PC-3 (cell line): ENCODE measurements around the gene NUTM2B. TPM values are rescaled to one million over a fixed set of nuclear protein-coding genes. Genes with fewer than 3 reads are reported as not detected.
A peak's percentile ranks its signal among the peaks of the same experiment; 100 is the strongest.
"Not testable (repeated sequence)": the region's sequence is repeated elsewhere in the genome, so short reads cannot be mapped to it uniquely, and the experiment has no call there.

Experiments
- ATAC-seq: fragments of 200-7000 bp; cut with Tn5 transposase; 2 replicates; pipeline ENCODE4 v1.9.1; 2020; ENCODE audit warnings: mild to moderate bottlenecking, moderate library complexity
- BruUV-seq: library from RNA; stranded (reverse); fragments of 400-500 nt; replicated peaks from 2 replicates; lab custom pipeline; 2021; lab: Mats Ljungman, UMichigan
- CTCF ChIA-PET: fragments of 300-600 bp; sonication (Branson Sonifier 250); formaldehyde crosslinking; loops from one replicate; lab custom pipeline; 2022; ENCODE audit warnings: antibody characterized with exemption; lab: Charles Lee
- POLR2A ChIA-PET: fragments of 300-600 bp; sonication (Branson Sonifier 250); formaldehyde crosslinking; loops from one replicate; lab custom pipeline; 2022; ENCODE audit warnings: antibody characterized with exemption; ENCODE audit not compliant: unreplicated experiment; lab: Charles Lee
- DNase-seq: peaks from one replicate; pipeline ENCODE4 v3.0.0-alpha.2; 2015
- H2AFZ ChIP-seq: fragments of 300-600 bp; sonication (generic); 2 replicates; pipeline ENCODE4 v1.6.0; 2016; ENCODE audit warnings: antibody characterized with exemption, low read length
- H3F3A ChIP-seq: fragments of 300-600 bp; sonication (generic); one replicate; pipeline ENCODE4 v1.6.0; 2017; ENCODE audit warnings: antibody characterized with exemption, low read length, control low read depth, mild to moderate bottlenecking; ENCODE audit not compliant: unreplicated experiment
- H3K27ac ChIP-seq: fragments of 300-600 bp; sonication (generic); 2 replicates; pipeline ENCODE4 v1.5.1; 2016; ENCODE audit warnings: mild to moderate bottlenecking, low read length
- H3K27me3 ChIP-seq: fragments of 300-600 bp; sonication (generic); 2 replicates; pipeline ENCODE4 v1.6.1; 2016; ENCODE audit warnings: low read length, mixed read lengths
- H3K36me3 ChIP-seq: fragments of 300-600 bp; sonication (generic); 2 replicates; pipeline ENCODE4 v1.6.1; 2016; ENCODE audit warnings: low read depth, mixed run types, low read length, mixed read lengths
- H3K4me1 ChIP-seq: fragments of 300-600 bp; sonication (generic); 2 replicates; pipeline ENCODE4 v1.5.1; 2016; ENCODE audit warnings: low read length; ENCODE audit not compliant: insufficient read depth
- H3K4me2 ChIP-seq: fragments of 300-600 bp; sonication (generic); 2 replicates; pipeline ENCODE4 v1.6.0; 2016; ENCODE audit warnings: low read length
- H3K4me3 ChIP-seq: fragments of 300-600 bp; sonication (generic); 2 replicates; pipeline ENCODE4 v1.5.1; 2016; ENCODE audit warnings: mild to moderate bottlenecking, low read length, mixed read lengths
- H3K79me2 ChIP-seq: fragments of 300-600 bp; sonication (generic); 2 replicates; pipeline ENCODE4 v1.6.1; 2017; ENCODE audit warnings: low read length, mixed read lengths
- H3K9ac ChIP-seq: fragments of 300-600 bp; sonication (generic); 2 replicates; pipeline ENCODE4 v1.6.0; 2016; ENCODE audit warnings: mild to moderate bottlenecking, low read length
- H3K9me2 ChIP-seq: fragments of 300-600 bp; sonication (generic); replicated peaks from 2 replicates; pipeline ENCODE4 v1.6.1; 2016; ENCODE audit warnings: mixed run types, low read length, mixed read lengths
- H3K9me3 ChIP-seq: fragments of 300-600 bp; sonication (generic); 2 replicates; pipeline ENCODE4 v1.6.1; 2016; ENCODE audit warnings: low read length, mixed read lengths
- H4K20me1 ChIP-seq: fragments of 300-600 bp; sonication (generic); 2 replicates; pipeline ENCODE4 v1.6.1; 2016; ENCODE audit warnings: low read length, mixed read lengths
- intact Hi-C: fragments of 100-400 bp; cut with micrococcal nuclease; formaldehyde crosslinking; loops from 2 replicates; pipeline ENCODE4 v1.9.0; 2023
- total RNA-seq: library from RNA; depleted of rRNA; stranded (reverse); fragments of >200 nt; gene quantifications from 2 replicates; pipeline ENCODE4 v1.2.3, GENCODE V29; 2014

The NUTM2B gene
- total RNA-seq, 1 experiment from 2014 or later, result 0.84 TPM

DNA sequence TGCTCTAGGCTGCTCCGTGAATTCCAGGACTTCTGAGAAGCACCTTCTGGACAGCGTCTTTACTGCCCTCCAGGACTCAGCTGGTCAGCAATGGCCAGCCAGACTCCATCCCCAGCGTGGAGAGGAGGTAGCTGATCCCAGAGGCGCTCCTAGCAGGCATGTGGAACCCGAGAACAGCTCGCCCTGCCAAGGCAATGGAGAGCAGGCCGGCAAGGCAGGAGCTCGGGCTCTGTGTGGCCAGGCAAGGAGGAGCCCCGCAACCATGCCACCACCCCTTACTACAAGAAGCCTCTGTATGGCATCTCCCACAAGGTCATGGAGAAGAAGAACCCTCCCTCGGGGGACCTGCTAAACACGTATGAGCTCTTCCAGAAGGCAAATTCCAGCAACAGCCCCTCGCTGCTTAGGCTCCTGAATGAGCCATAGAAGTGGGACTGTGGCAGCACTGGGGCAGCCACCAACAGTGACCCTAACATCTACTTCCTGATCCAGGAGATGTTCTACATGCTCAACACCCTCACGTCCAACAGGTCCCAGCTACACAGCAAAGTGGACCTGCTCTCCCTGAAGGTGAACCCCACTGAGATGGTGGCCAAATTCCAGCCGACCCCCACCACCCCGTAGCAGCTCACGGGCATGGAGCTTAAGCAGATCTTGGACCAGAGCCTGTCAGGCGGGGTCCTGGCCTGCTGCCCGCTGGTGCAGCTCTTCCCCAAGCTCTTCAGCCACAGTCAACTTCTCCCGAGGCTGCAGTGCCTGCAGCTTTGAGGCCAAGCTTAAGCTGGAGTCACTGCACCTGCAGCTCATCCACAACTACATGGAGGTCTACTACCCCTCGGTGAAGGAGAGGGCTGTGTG is 19.8 kb upstream of the NUTM2B start:
- BruUV-seq, H3K9ac ChIP-seq, H3K4me2 ChIP-seq, H3K27me3 ChIP-seq, H3K9me2 ChIP-seq, DNase-seq, H2AFZ ChIP-seq, H3K4me3 ChIP-seq, POLR2A ChIA-PET, H4K20me1 ChIP-seq, CTCF ChIA-PET, H3F3A ChIP-seq, intact Hi-C loops, H3K79me2 ChIP-seq, H3K4me1 ChIP-seq, ATAC-seq, H3K9me3 ChIP-seq, H3K27ac ChIP-seq, H3K36me3 ChIP-seq: not testable (repeated sequence)

DNA sequence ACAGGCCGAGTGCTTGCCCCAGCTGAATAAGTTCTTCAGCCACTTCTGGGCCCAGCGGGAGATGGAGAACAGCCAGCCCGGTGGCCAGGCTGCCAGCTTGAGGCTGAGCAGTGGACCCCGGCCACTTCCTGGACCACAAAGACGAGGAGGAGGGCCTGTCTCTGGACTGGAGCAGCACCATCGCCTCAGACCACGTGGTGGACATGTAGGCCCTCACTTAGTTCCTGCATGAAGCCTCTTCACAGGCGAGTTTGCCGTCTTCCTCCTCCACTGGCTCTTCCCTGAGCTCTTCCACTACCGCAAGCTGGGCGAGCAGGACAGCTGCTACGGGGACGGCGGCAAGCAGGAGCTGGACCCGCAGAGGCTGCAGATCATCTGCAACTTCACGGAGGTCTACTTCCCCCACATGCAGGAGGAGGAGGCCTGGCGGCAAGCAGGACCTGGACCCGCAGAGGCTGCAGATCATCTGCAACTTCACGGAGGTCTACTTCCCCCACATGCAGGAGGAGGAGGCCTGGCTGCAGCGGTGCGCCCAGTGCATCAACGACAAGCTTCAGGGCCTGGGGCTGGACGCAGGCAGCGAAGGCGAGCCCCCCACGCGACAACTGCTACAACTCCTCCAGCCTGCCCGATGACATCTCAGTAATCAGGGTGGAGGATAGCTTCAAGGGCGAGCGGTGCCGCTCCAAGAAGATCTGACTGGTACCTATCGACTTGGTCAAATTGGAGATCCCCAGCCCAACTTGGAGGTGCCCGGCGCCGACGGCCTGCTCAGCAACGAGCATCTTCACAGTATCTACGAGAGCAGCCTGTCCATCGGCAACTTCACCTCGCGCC is 18.9 kb upstream of the NUTM2B start:
- H3K27me3 ChIP-seq, H2AFZ ChIP-seq, H3K36me3 ChIP-seq, ATAC-seq, H3F3A ChIP-seq, DNase-seq, H4K20me1 ChIP-seq, H3K4me3 ChIP-seq, BruUV-seq, POLR2A ChIA-PET, intact Hi-C loops, CTCF ChIA-PET, H3K9me2 ChIP-seq, H3K9me3 ChIP-seq, H3K9ac ChIP-seq, H3K4me1 ChIP-seq, H3K4me2 ChIP-seq, H3K79me2 ChIP-seq, H3K27ac ChIP-seq: not testable (repeated sequence)

GRCh38 chr10:79685044-79685685 is 17.9 kb upstream of the NUTM2B start:
- H3K4me2 ChIP-seq, H3K9ac ChIP-seq, POLR2A ChIA-PET, H3K9me2 ChIP-seq, H3F3A ChIP-seq, H3K36me3 ChIP-seq, H3K4me3 ChIP-seq, H3K9me3 ChIP-seq, H2AFZ ChIP-seq, H4K20me1 ChIP-seq, intact Hi-C loops, CTCF ChIA-PET, H3K27ac ChIP-seq, H3K79me2 ChIP-seq, BruUV-seq, H3K4me1 ChIP-seq, H3K27me3 ChIP-seq: not testable (repeated sequence)
- peak; percentile 81 for DNase-seq
- peak; percentile 100 for ATAC-seq

GRCh38 chr10:79686595-79686994 is 16.4 kb upstream of the NUTM2B start:
- intact Hi-C loops, result not testable (repeated sequence)

GRCh38 chr10:79687406-79688150 is 15.4 kb upstream of the NUTM2B start:
- intact Hi-C loops, BruUV-seq, H3K27me3 ChIP-seq, POLR2A ChIA-PET, DNase-seq, H3K79me2 ChIP-seq, CTCF ChIA-PET, H3K27ac ChIP-seq, H3K4me1 ChIP-seq, H3K4me2 ChIP-seq, H3K36me3 ChIP-seq, H3K9me3 ChIP-seq, H3F3A ChIP-seq, H3K9me2 ChIP-seq, ATAC-seq, H2AFZ ChIP-seq, H3K4me3 ChIP-seq, H4K20me1 ChIP-seq, H3K9ac ChIP-seq: not testable (repeated sequence)

More at GRCh38 chr10:79686595-79686994, 16.4 kb upstream of the NUTM2B start:
- DNase-seq, CTCF ChIA-PET, H3K36me3 ChIP-seq, H3K9me2 ChIP-seq, H3K27me3 ChIP-seq, ATAC-seq, H3K9ac ChIP-seq, H3K4me2 ChIP-seq, H2AFZ ChIP-seq, H3F3A ChIP-seq, BruUV-seq, H3K4me1 ChIP-seq, H3K4me3 ChIP-seq, POLR2A ChIA-PET, H3K27ac ChIP-seq, H3K9me3 ChIP-seq, H4K20me1 ChIP-seq, H3K79me2 ChIP-seq: not testable (repeated sequence)

DNA sequence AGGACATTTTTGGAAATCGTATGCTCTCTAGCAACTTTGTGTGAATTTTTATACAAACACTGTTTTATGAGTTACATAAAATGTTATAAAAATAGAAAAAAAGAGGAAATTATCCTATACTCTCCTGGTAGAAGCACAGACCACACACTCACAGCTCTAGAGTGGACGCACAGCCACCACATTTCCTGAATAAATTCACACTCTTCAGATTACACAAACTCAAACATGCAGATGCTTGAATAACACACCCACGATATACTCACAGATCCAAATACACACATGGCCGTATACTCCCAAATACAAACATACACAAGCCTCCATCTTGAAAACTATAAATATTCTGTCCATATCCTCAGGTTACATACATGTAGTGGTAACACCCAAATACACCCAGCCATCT is 14.2 kb upstream of the NUTM2B start:
- H3K9me3 ChIP-seq, H3K36me3 ChIP-seq, H3K4me3 ChIP-seq, H3K9ac ChIP-seq, H3K9me2 ChIP-seq, ATAC-seq, H3K27ac ChIP-seq, BruUV-seq, CTCF ChIA-PET, DNase-seq, POLR2A ChIA-PET, H3K4me1 ChIP-seq, intact Hi-C loops, H3K27me3 ChIP-seq, H3K4me2 ChIP-seq, H3F3A ChIP-seq, H4K20me1 ChIP-seq, H3K79me2 ChIP-seq, H2AFZ ChIP-seq: not testable (repeated sequence)
